Panc1 (cell line): ENCODE measurements around the gene ARHGEF10L.

Experiments
- CTCF ChIP-seq: fragments of 450-650 bp; IDR thresholded peaks from 2 replicates; pipeline ENCODE4 v1.5.1; 2017; ENCODE audit warnings: mild to moderate bottlenecking
- REST ChIP-seq, 2 experiments: IDR thresholded peaks; 2 replicates each; pipeline ENCODE4 v1.6.1; 2011 to 2012; ENCODE audit warnings: low read depth in 2 of 2, control low read depth in 1 of 2, low read length in 1 of 2, mild to moderate bottlenecking in 1 of 2, moderate library complexity in 1 of 2; ENCODE audit not compliant: insufficient read depth in 1 of 2
- TCF7L2 ChIP-seq: IDR thresholded peaks from 2 replicates; pipeline ENCODE4 v1.6.1; 2011; ENCODE audit warnings: mild to moderate bottlenecking, low read depth, low read length, inconsistent platforms

GRCh38 chr1:17728123-17728712 lies 188.7 kb downstream of the ARHGEF10L start:
- TF ChIP-seq CTCF (no peak), REST (IDR thresholded peaks at IDR 0.05; ENCODE audit: insufficient read depth in 1 of 2, low read depth in 2 of 2, low read length in 1 of 2) (no peak), TCF7L2 (no peak)
